GM12878 (cell line): ENCODE results near the gene CNTNAP2.

Experiments used
- BCL11A ChIP-seq: IDR thresholded peaks from 2 replicates; pipeline ENCODE4 v1.6.1; 2011; ENCODE audit warnings: low read depth, low read length
- EZH2 ChIP-seq: IDR thresholded peaks from 2 replicates; pipeline ENCODE4 v1.6.1; 2012; ENCODE audit warnings: low read depth, mild to moderate bottlenecking, control low read depth, inconsistent platforms, low read length, borderline replicate concordance; ENCODE audit not compliant: control insufficient read depth
- GABPA ChIP-seq: IDR thresholded peaks from 2 replicates; pipeline ENCODE4 v1.6.1; 2014; ENCODE audit warnings: antibody characterized with exemption, low read depth, mild to moderate bottlenecking, inconsistent platforms
- MXI1 ChIP-seq: fragments of 150-350 bp; IDR thresholded peaks from 2 replicates; pipeline ENCODE4 v1.6.1; 2011; ENCODE audit warnings: low read depth, mild to moderate bottlenecking, inconsistent platforms, low read length, improper control_type of control experiment
- POLR2A ChIP-seq: IDR thresholded peaks from 2 replicates; pipeline ENCODE4 v1.6.1; 2011; ENCODE audit warnings: low read depth, mild to moderate bottlenecking, low read length
- SPI1 ChIP-seq: IDR thresholded peaks from 2 replicates; pipeline ENCODE4 v1.6.1; 2011; ENCODE audit warnings: low read depth, mild to moderate bottlenecking, low read length, moderate library complexity, borderline replicate concordance; ENCODE audit not compliant: insufficient read depth
- SUPT20H ChIP-seq: IDR thresholded peaks from 2 replicates; pipeline ENCODE4 v1.6.1; 2011; ENCODE audit warnings: low read depth, mild to moderate bottlenecking, low read length, moderate library complexity, borderline replicate concordance; ENCODE audit not compliant: control insufficient read depth
- TARDBP ChIP-seq: IDR thresholded peaks from 2 replicates; pipeline ENCODE4 v1.6.1; 2016; ENCODE audit warnings: borderline replicate concordance
- TF ChIP-seq, protein P1 (sequence below), 3 experiments: IDR thresholded peaks in 2 of 3; conservative IDR thresholded peaks in 1 of 3; 2 replicates each; pipeline ENCODE4 v1.5.1; 2011; ENCODE audit warnings: low read depth in 3 of 3, low read length in 3 of 3, mild to moderate bottlenecking in 3 of 3, control low read depth in 2 of 3, moderate library complexity in 2 of 3, inconsistent platforms in 1 of 3, mixed read lengths in 1 of 3; ENCODE audit not compliant: control insufficient read depth in 2 of 3, insufficient read depth in 1 of 3; ENCODE audit errors: extremely low read depth in 1 of 3
- TF ChIP-seq, protein P2 (sequence below): fragments of 150-350 bp; IDR thresholded peaks from 2 replicates; pipeline ENCODE4 v1.6.1; 2016; ENCODE audit warnings: low read depth, low read length

DNA sequence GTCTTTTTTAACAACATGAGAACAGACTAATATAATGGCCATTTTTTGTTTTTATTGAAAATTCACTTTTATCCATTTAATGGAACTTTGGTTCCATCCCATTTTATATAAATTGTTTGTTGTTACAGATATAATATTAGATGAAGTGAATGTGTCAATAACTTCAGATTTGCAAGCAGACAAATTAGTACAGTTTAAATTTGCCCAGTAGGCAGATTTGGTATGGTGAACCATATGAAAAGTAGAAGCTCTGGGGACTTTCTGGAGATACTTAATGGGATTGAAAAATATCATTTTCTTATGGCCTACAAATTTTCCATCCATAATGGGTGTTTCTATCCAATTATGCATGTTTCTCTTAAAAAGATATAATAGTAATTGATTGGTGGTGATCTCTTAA, 1277.7 kb downstream of the CNTNAP2 start:
- TF ChIP-seq, protein P1, sequence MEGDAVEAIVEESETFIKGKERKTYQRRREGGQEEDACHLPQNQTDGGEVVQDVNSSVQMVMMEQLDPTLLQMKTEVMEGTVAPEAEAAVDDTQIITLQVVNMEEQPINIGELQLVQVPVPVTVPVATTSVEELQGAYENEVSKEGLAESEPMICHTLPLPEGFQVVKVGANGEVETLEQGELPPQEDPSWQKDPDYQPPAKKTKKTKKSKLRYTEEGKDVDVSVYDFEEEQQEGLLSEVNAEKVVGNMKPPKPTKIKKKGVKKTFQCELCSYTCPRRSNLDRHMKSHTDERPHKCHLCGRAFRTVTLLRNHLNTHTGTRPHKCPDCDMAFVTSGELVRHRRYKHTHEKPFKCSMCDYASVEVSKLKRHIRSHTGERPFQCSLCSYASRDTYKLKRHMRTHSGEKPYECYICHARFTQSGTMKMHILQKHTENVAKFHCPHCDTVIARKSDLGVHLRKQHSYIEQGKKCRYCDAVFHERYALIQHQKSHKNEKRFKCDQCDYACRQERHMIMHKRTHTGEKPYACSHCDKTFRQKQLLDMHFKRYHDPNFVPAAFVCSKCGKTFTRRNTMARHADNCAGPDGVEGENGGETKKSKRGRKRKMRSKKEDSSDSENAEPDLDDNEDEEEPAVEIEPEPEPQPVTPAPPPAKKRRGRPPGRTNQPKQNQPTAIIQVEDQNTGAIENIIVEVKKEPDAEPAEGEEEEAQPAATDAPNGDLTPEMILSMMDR (IDR thresholded peaks at IDR 0.05 in 2 of 3, conservative IDR thresholded peaks at IDR 0.05 in 1 of 3; ENCODE audit: control insufficient read depth in 2 of 3, extremely low read depth in 1 of 3, insufficient read depth in 1 of 3, low read depth in 3 of 3, low read length in 3 of 3), result no peak
- TF ChIP-seq SUPT20H (no peak), GABPA (no peak), TARDBP (no peak), SPI1 (no peak), POLR2A (no peak), MXI1 (no peak), EZH2 (no peak), BCL11A (no peak)
- TF ChIP-seq, protein P2, sequence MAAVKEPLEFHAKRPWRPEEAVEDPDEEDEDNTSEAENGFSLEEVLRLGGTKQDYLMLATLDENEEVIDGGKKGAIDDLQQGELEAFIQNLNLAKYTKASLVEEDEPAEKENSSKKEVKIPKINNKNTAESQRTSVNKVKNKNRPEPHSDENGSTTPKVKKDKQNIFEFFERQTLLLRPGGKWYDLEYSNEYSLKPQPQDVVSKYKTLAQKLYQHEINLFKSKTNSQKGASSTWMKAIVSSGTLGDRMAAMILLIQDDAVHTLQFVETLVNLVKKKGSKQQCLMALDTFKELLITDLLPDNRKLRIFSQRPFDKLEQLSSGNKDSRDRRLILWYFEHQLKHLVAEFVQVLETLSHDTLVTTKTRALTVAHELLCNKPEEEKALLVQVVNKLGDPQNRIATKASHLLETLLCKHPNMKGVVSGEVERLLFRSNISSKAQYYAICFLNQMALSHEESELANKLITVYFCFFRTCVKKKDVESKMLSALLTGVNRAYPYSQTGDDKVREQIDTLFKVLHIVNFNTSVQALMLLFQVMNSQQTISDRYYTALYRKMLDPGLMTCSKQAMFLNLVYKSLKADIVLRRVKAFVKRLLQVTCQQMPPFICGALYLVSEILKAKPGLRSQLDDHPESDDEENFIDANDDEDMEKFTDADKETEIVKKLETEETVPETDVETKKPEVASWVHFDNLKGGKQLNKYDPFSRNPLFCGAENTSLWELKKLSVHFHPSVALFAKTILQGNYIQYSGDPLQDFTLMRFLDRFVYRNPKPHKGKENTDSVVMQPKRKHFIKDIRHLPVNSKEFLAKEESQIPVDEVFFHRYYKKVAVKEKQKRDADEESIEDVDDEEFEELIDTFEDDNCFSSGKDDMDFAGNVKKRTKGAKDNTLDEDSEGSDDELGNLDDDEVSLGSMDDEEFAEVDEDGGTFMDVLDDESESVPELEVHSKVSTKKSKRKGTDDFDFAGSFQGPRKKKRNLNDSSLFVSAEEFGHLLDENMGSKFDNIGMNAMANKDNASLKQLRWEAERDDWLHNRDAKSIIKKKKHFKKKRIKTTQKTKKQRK, result no peak
